HUDEP-2 (cell line): ENCODE results near the gene DYDC2.
A peak's percentile ranks its signal among the peaks of the same experiment; 100 is the strongest.

Experiments used
- DNase-seq, 76 experiments: peaks; one replicate each; lab custom pipeline; 2025; ENCODE audit not compliant: unreplicated experiment in 76 of 76; lab: John Stamatoyannopoulos, UW

DYDC2 gene

DNA sequence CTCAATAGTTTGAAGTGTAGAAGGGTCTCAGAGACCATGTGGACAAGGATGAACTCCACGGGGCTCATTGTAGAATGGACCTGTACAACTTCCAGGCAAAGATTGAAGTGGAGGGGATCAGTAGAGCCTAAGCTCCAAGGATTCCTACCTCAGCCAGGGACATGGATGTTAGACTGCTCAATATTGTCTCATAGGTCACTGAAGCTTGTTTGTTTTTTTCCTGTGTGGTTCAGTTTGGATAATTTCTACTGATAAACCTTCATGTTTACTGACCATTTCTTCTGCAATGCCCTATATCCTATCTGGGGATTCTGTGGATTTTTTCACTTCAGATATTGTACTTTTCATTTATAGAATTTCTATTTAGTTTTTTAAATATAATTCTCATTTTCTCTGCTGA is 8.9 kb downstream of the DYDC2 start:
- DNase-seq = no peak

- no peak for DNase-seq
Measured at GRCh38 chr10:80371467-80371866, 14.9 kb downstream of the DYDC2 start.

DNA sequence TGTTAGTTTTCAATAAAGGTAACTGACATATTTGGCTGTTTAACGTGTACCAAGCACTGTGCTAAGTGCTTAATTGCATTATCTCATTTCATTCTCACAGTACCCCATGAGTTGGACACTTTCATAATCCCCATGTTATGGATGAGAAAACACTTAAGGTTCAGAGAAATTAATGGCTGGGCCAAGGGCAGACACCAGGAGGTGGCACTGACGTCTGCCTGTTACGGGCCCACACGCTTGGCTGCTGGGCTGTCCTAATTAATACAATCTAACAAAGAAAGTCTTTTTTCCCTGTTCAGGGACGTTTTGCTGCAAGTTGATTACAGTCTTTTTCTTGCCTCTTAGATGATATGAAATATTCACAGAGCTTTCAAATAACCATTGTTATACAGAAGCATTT is 16.1 kb downstream of the DYDC2 start:
- DNase-seq = no peak

DNA sequence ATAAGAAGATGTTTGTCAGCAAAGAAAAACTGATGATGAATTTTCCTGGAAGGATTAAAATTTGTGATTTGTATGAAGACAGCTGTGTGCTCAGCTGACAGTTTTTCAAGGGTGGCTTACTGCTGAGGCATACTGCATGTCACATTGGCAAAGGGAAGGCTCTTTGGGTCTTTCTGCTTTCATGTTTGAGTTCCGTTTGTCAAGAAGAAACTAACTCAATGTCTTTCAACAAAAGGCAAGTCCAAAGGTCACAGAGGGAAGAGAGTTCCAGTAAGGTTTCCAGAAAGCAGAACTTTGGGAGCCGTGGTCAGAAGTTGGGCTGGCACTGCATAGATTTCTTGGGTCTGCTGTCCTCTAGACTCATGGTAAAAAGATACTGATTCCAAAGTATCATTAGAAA is 16.9 kb downstream of the DYDC2 start:
- no peak for DNase-seq

GRCh38 chr10:80379701-80380100 is 23.1 kb downstream of the DYDC2 start:
- DNase-seq = no peak

- DNase-seq = no peak
Measured at GRCh38 chr10:80380185-80380584, 23.6 kb downstream of the DYDC2 start.

- peak in 31 of 76 experiments; percentile 1 to 56 (median 19) for DNase-seq
Measured at GRCh38 chr10:80382989-80383388, 26.4 kb downstream of the DYDC2 start.

DNA sequence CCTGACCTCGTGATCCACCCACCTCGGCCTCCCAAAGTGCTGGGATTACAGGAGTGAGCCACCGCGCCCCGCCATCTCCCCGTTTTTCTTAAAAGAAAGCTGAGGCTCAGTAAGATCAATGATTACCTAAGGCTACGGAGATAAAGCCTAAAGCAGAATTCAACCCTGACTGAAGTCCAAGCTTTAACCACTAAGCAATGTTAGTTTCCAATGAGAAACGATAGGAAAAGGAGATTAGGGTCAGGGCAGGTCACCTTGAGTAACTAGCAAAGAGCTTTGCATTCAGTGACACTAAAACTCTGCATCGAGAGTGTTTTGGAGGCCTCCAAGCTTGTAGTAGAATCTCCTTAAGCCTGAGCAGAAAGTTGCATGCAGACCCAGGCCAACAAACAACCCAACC is 34.2 kb downstream of the DYDC2 start:
- DNase-seq = no peak

- DNase-seq = no peak
Measured at GRCh38 chr10:80392250-80392649, 35.7 kb downstream of the DYDC2 start.

DNA sequence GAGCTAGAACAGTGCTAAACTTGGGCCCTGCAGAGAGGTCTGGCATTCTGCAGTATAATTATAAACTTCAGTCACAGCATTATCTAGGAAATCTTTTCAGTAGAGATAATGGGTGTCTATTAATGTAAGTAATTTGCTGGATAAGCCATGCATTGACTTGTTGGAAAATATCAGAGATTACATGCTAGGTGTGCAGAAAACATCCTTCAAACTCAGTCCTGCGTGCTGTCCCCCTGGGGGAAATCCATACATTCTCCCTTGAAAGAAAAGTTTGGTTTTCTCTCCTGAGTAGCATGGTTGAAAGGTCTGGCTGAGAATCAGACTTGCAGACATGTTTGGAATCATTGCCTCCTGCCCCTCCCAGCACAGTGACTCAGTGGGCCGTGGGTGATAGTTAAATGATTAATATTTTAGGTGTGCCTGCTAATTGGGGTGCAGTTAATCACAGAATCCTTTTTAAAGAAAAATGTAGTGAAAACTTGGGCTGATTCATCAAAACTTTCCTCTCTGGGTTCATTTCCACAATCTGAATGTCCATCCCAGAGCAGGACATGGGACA is 37.9 kb downstream of the DYDC2 start:
- no peak for DNase-seq

DNA sequence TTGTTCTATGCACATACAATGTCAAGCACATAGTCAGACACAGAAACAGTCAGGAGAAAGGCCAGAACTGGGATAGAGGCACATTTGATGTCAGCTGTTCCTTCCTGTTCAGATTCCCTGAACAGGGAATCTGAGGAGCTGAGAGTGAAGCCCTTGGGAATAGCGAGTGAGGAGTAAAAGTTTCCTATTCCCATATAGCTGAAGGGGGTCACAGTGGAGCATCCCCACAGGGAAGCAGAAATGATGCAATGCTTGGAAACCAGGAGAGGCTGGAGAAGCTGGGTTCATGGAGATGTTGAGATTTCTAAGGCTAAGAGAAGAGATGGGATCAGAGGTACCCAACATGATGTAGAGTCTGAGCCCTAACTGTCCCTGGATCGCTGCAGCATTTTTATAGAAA is 40.4 kb downstream of the DYDC2 start:
- DNase-seq = no peak

DNA sequence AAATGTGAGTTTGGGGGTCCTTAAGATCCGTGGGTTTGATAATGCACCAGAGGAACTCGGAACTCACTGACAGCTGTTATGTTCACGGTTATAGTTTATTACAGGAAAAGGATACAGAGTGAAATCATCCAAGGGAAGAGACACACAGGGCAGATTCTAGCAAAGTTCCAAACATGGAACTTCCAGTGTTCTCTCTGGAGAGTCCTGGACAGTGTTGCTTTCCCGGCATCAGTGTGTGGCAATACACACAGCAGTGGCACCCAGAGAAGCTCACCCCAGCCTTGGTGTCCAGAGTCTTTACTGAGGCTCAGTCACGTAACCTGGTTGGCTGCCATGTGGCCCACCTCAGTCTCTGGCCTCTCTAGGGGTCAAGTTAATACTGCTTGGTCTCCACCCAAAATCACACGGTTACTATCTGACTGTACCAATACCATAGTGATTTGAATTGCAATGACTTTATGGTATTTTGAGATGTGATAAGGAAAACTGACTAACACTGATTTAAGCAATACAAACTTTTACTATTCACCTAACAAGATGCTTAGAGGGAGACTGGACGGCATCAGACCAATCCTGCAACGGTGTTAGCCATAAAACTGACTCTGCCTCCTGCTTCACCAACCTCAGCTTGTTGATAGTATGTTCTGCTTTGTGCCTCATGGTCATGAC is 43.7 kb downstream of the DYDC2 start:
- no peak for DNase-seq

GRCh38 chr10:80405035-80405434 is 48.5 kb downstream of the DYDC2 start:
- DNase-seq = no peak

DNA sequence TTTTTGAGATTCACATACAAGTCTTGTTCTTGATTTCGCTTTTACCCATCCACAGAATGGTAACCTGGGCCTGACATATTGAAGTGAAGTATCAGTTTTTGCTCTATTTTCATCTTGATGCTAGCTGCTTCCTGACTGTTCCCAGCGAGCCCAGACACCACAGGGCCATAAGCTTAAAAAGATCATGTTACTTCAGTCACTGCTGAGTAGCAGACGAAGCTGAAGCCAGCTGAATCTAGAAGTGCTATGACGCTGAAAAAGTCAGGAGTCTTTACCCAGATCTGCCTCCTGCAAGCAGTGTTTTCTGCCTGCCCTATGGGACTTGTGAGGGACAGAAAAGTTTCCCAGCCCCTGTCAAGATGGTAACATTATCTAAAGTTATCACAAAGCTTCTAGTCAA is 49.0 kb downstream of the DYDC2 start:
- no peak for DNase-seq

- DNase-seq = no peak
Measured at GRCh38 chr10:80406204-80406603, 49.6 kb downstream of the DYDC2 start.

DNA sequence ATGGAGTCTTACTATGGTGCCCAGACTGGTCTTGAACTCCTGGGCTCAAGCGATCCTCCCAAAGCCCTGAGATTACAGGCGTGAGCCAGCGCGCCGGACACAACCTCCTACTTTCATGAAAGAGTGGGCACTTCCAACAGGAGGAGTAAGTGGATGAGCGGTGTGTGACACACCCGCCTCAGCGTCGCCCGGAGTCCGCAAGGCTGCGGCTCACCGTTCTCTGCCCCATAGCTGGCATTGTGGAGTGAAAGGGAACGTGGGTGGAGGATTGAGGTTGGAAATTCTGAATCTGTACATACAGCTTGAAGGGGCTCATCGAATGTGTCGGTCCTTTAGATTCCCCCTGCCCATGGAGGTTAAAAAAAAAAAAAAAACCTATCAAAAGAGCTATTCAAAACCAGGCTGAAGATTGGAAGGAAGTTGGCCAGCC is 51.2 kb downstream of the DYDC2 start:
- DNase-seq = peak in 9 of 76 experiments; percentile 5 to 38 (median 12)

DNA sequence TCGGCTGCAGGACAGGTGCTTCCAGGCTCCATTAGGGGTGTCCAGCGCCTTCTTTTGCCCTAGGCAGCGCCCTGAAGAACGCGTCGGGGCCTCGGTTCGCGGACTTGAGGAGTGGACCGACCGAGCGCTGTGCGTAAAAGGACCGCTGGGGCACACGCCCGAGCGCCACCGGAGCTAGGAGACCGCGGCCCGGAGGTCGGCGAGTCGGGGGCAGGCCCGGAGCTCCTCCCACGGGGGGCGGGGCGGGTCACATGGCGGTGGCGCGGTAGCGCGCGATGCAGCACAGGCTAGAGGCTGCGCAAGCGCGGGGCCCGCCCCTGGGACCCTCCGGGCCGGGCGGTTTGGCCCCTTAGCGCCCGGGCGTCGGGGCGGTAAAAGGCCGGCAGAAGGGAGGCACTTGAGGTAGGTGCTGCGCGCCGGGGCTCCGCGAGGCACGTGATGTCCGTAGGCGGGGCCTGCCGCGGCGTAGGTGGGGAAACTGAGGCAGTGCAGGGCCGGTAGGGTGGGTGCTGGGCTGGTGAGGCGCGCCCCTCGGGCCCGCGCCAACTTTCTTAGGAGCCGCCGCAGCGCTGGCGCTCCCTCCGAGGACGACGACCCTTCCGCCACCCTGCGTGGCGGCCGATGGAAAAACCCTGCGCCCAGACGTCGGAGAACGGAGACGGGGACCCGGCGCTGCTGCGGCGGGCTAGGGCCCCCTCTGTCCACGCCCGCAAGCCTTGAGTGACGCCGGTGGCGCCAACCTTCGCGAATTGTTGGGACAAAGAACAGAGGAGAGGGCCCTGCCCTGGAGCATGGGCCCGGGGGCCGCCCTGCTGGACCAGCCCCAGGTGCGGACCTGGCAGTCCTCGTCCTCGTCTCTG is 51.9 kb downstream of the DYDC2 start, which contains the start of gene PRXL2A:
TSS of gene PRXL2A (plus strand) at position 310 of the 860 bp plus-strand sequence. CDS start 11,917 bp downstream, outside the sequence.
- DNase-seq = peak in 66 of 76 experiments; percentile 2 to 86 (median 60)

DNA sequence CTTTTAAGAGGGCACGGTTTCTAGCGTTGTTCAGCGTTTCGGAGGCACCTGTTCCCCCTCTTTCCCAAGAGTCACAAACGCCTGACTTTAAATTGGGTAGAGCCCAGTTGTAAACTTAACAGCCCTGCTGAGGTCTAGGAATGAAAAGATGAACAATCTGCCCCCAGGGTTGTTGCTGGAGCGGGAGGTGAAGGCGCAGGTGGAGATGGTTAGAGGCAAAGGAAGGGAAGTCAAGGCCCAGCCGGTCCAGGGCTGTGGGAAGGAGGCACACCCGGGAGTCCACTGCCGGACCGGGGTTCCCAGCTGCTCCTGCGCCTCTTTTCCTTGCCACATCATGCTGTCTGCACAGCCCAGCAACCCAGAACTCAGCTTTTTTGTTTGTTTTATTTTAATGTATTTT is 52.5 kb downstream of the DYDC2 start:
- DNase-seq = no peak

GRCh38 chr10:80410122-80410521 is 53.5 kb downstream of the DYDC2 start:
- peak in 1 of 76 experiments; percentile 17 for DNase-seq

- DNase-seq = peak in 73 of 76 experiments; percentile 10 to 80 (median 54)
Measured at GRCh38 chr10:80410578-80411145, 54.1 kb downstream of the DYDC2 start.

GRCh38 chr10:80411267-80411668 is 54.7 kb downstream of the DYDC2 start:
- DNase-seq = peak in 2 of 76 experiments; percentile 9 to 15
